H1 (cell line): ENCODE measurements around the gene SLC26A6. TPM values are rescaled to one million over a fixed set of nuclear protein-coding genes. Genes with fewer than 3 reads are reported as not detected.

Source experiments
- CTCF ChIA-PET: fragments of 300-600 bp; sonication (Branson Sonifier 250); formaldehyde crosslinking; loops from one replicate; lab custom pipeline; 2021; ENCODE audit not compliant: partially characterized antibody; lab: Charles Lee
- POLR2A ChIA-PET: fragments of 300-600 bp; sonication (Branson Sonifier 250); formaldehyde crosslinking; loops from one replicate; lab custom pipeline; 2021; ENCODE audit warnings: inconsistent platforms; ENCODE audit not compliant: partially characterized antibody; lab: Charles Lee
- DNase-seq, 2 experiments: peaks; one replicate each; pipeline versions ENCODE4 v3.0.0 to v3.0.0-alpha.2; 2010 to 2022; ENCODE audit warnings: low spot score in 2 of 2, low read depth in 1 of 2, mixed read lengths in 1 of 2
- FAIRE-seq: peaks from 2 replicates; lab custom pipeline; 2011; peaks lifted over from hg19 to GRCh38; lab: Jason Lieb, UNC
- H2AFZ ChIP-seq: 2 replicates; pipeline ENCODE4 v1.8.1; 2012; ENCODE audit warnings: low read length, inconsistent platforms
- H2AK5ac ChIP-seq: 2 replicates; pipeline ENCODE4 v1.6.1; 2013; ENCODE audit warnings: low read depth, low read length
- H2BK120ac ChIP-seq: replicated peaks from 2 replicates; pipeline ENCODE3; 2013; ENCODE audit warnings: low read depth, low read length, inconsistent platforms
- H2BK12ac ChIP-seq: 2 replicates; pipeline ENCODE4 v1.6.1; 2013; ENCODE audit warnings: low read depth, low read length
- H2BK15ac ChIP-seq: 2 replicates; pipeline ENCODE4 v1.6.1; 2013; ENCODE audit warnings: low read length
- H2BK20ac ChIP-seq: 2 replicates; pipeline ENCODE4 v1.6.1; 2013; ENCODE audit warnings: low read length
- H2BK5ac ChIP-seq: 2 replicates; pipeline ENCODE4 v1.6.1; 2013; ENCODE audit warnings: low read depth, low read length
- H3K14ac ChIP-seq: 2 replicates; pipeline ENCODE4 v1.6.1; 2013; ENCODE audit warnings: inconsistent platforms; ENCODE audit not compliant: insufficient read length
- H3K18ac ChIP-seq: 2 replicates; pipeline ENCODE4 v1.6.1; 2013; ENCODE audit warnings: low read length; ENCODE audit errors: extremely low read depth
- H3K23ac ChIP-seq: 2 replicates; pipeline ENCODE4 v1.6.1; 2013; ENCODE audit warnings: inconsistent platforms; ENCODE audit not compliant: insufficient read length
- H3K23me2 ChIP-seq: 2 replicates; pipeline ENCODE4 v1.6.1; 2013; ENCODE audit warnings: low read depth, low read length
- H3K27ac ChIP-seq: 2 replicates; pipeline ENCODE4 v1.6.1; 2011; ENCODE audit warnings: low read depth, low read length, inconsistent platforms
- H3K27me3 ChIP-seq, 4 experiments: replicated peaks in 1 of 4; 1 replicate in 1 of 4; 2 replicates in 3 of 4; pipeline versions ENCODE4 v1.6.1 to v1.8.1; 2011 to 2013; ENCODE audit warnings: low read length in 3 of 4, mild to moderate bottlenecking in 3 of 4, inconsistent platforms in 2 of 4, mixed read lengths in 2 of 4, moderate library complexity in 1 of 4; ENCODE audit not compliant: control insufficient read depth in 3 of 4, insufficient read depth in 3 of 4; ENCODE audit errors: extremely low read depth in 1 of 4
- H3K36me3 ChIP-seq, 4 experiments: 2 replicates each; pipeline versions ENCODE4 v1.6.1 to v1.8.1; 2011 to 2013; ENCODE audit warnings: mild to moderate bottlenecking in 4 of 4, low read length in 3 of 4, moderate library complexity in 2 of 4, control low read depth in 1 of 4, inconsistent platforms in 1 of 4; ENCODE audit not compliant: insufficient read depth in 4 of 4, control insufficient read depth in 2 of 4
- H3K4ac ChIP-seq: replicated peaks from 2 replicates; pipeline ENCODE3; 2013; ENCODE audit warnings: low read length, low read depth, mixed read lengths, inconsistent platforms; ENCODE audit not compliant: insufficient read length
- H3K4me1 ChIP-seq, 4 experiments: replicated peaks in 1 of 4; 1 replicate in 1 of 4; 2 replicates in 3 of 4; pipeline versions ENCODE4 v1.6.1 to v1.8.1; 2011 to 2013; ENCODE audit warnings: low read length in 3 of 4, inconsistent platforms in 2 of 4, mixed read lengths in 1 of 4; ENCODE audit not compliant: insufficient read depth in 4 of 4, control insufficient read depth in 3 of 4
- H3K4me2 ChIP-seq, 2 experiments: 2 replicates each; pipeline versions ENCODE4 v1.6.1 to v1.8.1; 2011 to 2013; ENCODE audit warnings: low read depth in 2 of 2, low read length in 2 of 2, control low read depth in 1 of 2, inconsistent platforms in 1 of 2, mild to moderate bottlenecking in 1 of 2; ENCODE audit not compliant: insufficient read depth in 1 of 2
- H3K4me3 ChIP-seq, 4 experiments: fragments of 200-600, 300-600 bp in 1 of 4; sonication (generic), shearing (Covaris generic), sonication (Bioruptor Twin) in 1 of 4; 2 replicates each; pipeline versions ENCODE4 v1.5.1 to v1.8.1; 2011 to 2016; ENCODE audit warnings: low read length in 4 of 4, low read depth in 3 of 4, control low read depth in 2 of 4, inconsistent platforms in 2 of 4, mild to moderate bottlenecking in 2 of 4, mixed read lengths in 1 of 4, moderate library complexity in 1 of 4; ENCODE audit not compliant: insufficient read depth in 2 of 4; ENCODE audit errors: extremely low read depth in 1 of 4
- H3K56ac ChIP-seq: replicated peaks from 2 replicates; pipeline ENCODE3; 2013; ENCODE audit warnings: low read depth, mild to moderate bottlenecking, mixed read lengths, low read length, inconsistent platforms; ENCODE audit not compliant: insufficient read length
- H3K79me1 ChIP-seq: 2 replicates; pipeline ENCODE4 v1.6.1; 2013; ENCODE audit warnings: low read depth, low read length, control low read depth
- H3K79me2 ChIP-seq, 2 experiments: 2 replicates each; pipeline versions ENCODE4 v1.6.1 to v1.8.1; 2012 to 2013; ENCODE audit warnings: low read length in 2 of 2, mild to moderate bottlenecking in 2 of 2, inconsistent platforms in 1 of 2; ENCODE audit not compliant: insufficient read depth in 2 of 2, control insufficient read depth in 1 of 2
- H3K9ac ChIP-seq, 4 experiments: replicated peaks in 1 of 4; 1 replicate in 1 of 4; 2 replicates in 3 of 4; pipeline versions ENCODE4 v1.6.1 to v1.8.1; 2011 to 2013; ENCODE audit warnings: low read depth in 3 of 4, low read length in 3 of 4, control low read depth in 2 of 4, mild to moderate bottlenecking in 2 of 4, moderate library complexity in 2 of 4, inconsistent platforms in 1 of 4; ENCODE audit errors: extremely low read depth in 1 of 4
- H3K9me3 ChIP-seq, 2 experiments: 2 replicates each; pipeline versions ENCODE4 v1.6.1 to v1.8.1; 2012 to 2013; ENCODE audit warnings: mild to moderate bottlenecking in 2 of 2, moderate library complexity in 2 of 2, control low read depth in 1 of 2, inconsistent platforms in 1 of 2, low read depth in 1 of 2, low read length in 1 of 2, mixed read lengths in 1 of 2; ENCODE audit not compliant: insufficient read depth in 2 of 2
- H4K20me1 ChIP-seq, 2 experiments: replicated peaks in 1 of 2; 2 replicates each; pipeline versions ENCODE3 to v1.8.1; 2011 to 2013; ENCODE audit warnings: inconsistent platforms in 2 of 2, low read length in 2 of 2, mild to moderate bottlenecking in 1 of 2; ENCODE audit not compliant: insufficient read depth in 2 of 2, control insufficient read depth in 1 of 2
- H4K5ac ChIP-seq: 2 replicates; pipeline ENCODE4 v1.6.1; 2013; ENCODE audit warnings: low read length, low read depth, mixed read lengths, inconsistent platforms; ENCODE audit not compliant: insufficient read length
- H4K8ac ChIP-seq: 2 replicates; pipeline ENCODE4 v1.8.0; 2013; ENCODE audit warnings: mild to moderate bottlenecking, moderate library complexity, low read length, inconsistent platforms; ENCODE audit not compliant: insufficient read depth; ENCODE audit errors: extremely low read depth
- H4K91ac ChIP-seq: replicated peaks from 2 replicates; pipeline ENCODE3; 2013; ENCODE audit warnings: low read length, mixed read lengths, inconsistent platforms; ENCODE audit not compliant: insufficient read length
- GABPA ChIP-seq: IDR thresholded peaks from 2 replicates; pipeline ENCODE4 v1.6.1; 2011; ENCODE audit warnings: mild to moderate bottlenecking, low read length, moderate library complexity, borderline replicate concordance; ENCODE audit not compliant: insufficient read depth
- JUN ChIP-seq: IDR thresholded peaks from 2 replicates; pipeline ENCODE4 v1.6.1; 2011; ENCODE audit warnings: low read depth, mild to moderate bottlenecking, improper control_type of control experiment, low read length
- MAFK ChIP-seq: IDR thresholded peaks from 2 replicates; pipeline ENCODE4 v1.6.1; 2012; ENCODE audit warnings: low read depth, mild to moderate bottlenecking, improper control_type of control experiment, low read length
- POU5F1 ChIP-seq: IDR thresholded peaks from 2 replicates; pipeline ENCODE4 v1.6.1; 2011; ENCODE audit warnings: low read depth, mild to moderate bottlenecking, low read length, moderate library complexity
- RNF2 ChIP-seq: fragments of 200-900, 300-1000 bp; sonication (generic); IDR thresholded peaks from 2 replicates; pipeline ENCODE4 v1.7.1; 2016; ENCODE audit warnings: borderline replicate concordance, low read depth, mild to moderate bottlenecking, antibody characterized with exemption, low read length; ENCODE audit not compliant: poor library complexity, severe bottlenecking; ENCODE audit errors: missing control alignments
- SIRT6 ChIP-seq: IDR thresholded peaks from one replicate; pipeline ENCODE4 v1.7.1; 2012; ENCODE audit warnings: low read length, inconsistent platforms
- SP2 ChIP-seq: IDR thresholded peaks from 2 replicates; pipeline ENCODE4 v1.6.1; 2012; ENCODE audit warnings: mild to moderate bottlenecking, low read length, inconsistent platforms
- SRF ChIP-seq: IDR thresholded peaks from 2 replicates; pipeline ENCODE4 v1.6.1; 2011; ENCODE audit warnings: mild to moderate bottlenecking, low read depth, low read length, moderate library complexity
- SUZ12 ChIP-seq: fragments of 200-600 bp; sonication (generic); IDR thresholded peaks from 2 replicates; pipeline ENCODE4 v1.6.1; 2012; ENCODE audit warnings: mild to moderate bottlenecking, inconsistent platforms, low read length, moderate library complexity, mixed read lengths
- TAF1 ChIP-seq: IDR thresholded peaks from 2 replicates; pipeline ENCODE4 v1.6.1; 2011; ENCODE audit warnings: mild to moderate bottlenecking, low read depth, low read length
- YY1 ChIP-seq: IDR thresholded peaks from 2 replicates; pipeline ENCODE4 v1.6.1; 2011; ENCODE audit warnings: low read depth, mild to moderate bottlenecking, low read length
- WGBS, 2 experiments: shearing (Covaris generic) in 1 of 2; methylation state at CpG; one replicate each; pipeline versions ENCODE4 v1.1.6 to v1.1.7; 2013 to 2015; ENCODE audit warnings: low lambda C conversion rate in 2 of 2, mixed read lengths in 2 of 2, inconsistent platforms in 1 of 2, low coverage in 1 of 2, missing lambda C conversion rate in 1 of 2; ENCODE audit not compliant: insufficient replicate concordance in 2 of 2, insufficient coverage in 1 of 2, insufficient read length in 1 of 2; ENCODE audit errors: extremely low coverage in 1 of 2, missing lambda C conversion rate in 1 of 2; 5-methylcytosine and 5-hydroxymethylcytosine counted together
- polyA plus RNA-seq, 7 experiments: library from polyadenylated mRNA; depleted of rRNA in 3 of 7; stranded (reverse) in 5 of 7; unstranded in 2 of 7; fragments of >200 nt in 5 of 7; fragments of 200-250 nt in 2 of 7; gene quantifications; 1 replicate in 5 of 7; 2 replicates in 1 of 7; 4 replicates in 1 of 7; pipeline versions ENCODE4 v1.2.1 to v1.2.3, GENCODE V29; 2011 to 2013; ENCODE audit warnings: missing spikeins in 2 of 7, mixed read lengths in 2 of 7
- total RNA-seq: library from RNA; stranded (reverse); fragmentation: NEBNext Ultra II Directional; extraction: Animal tissue kit (Norgen Biotek cat#: 25700); gene quantifications from 2 replicates; pipeline ENCODE4 v1.2.1, GENCODE V29; 2021
- TF ChIP-seq, protein P1 (sequence below): IDR thresholded peaks from 2 replicates; pipeline ENCODE4 v1.6.1; 2012; ENCODE audit warnings: inconsistent platforms
- TF ChIP-seq, protein P2 (sequence below): IDR thresholded peaks from 2 replicates; pipeline ENCODE4 v1.6.1; 2011; ENCODE audit warnings: low read depth, mild to moderate bottlenecking, low read length; ENCODE audit not compliant: insufficient read depth

The SLC26A6 gene
- total and polyA plus RNA-seq, 2 of the 8 experiments (the other 6 are each of a cell fraction or from before 2014, with no cell fraction given), result 50.4 to 58.0 TPM

DNA sequence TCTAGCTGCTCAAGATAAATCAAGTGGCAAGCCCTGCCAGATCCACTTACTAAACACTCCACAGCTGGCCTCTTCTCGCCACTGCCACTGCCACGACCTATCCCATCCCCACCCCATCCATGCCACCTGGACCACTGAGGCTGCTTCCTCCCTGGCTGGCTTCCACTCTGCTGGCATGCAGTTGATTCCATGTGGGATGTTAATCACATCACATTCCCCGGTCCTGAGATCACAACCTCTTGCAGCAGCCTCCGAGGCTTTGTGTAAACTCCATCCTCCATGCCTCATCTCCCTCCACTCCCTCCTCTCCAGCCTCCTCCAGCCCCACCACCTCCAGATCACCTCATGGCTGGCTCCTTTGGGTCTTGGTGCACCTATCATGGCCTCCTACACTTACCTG is 42.8 kb upstream of the SLC26A6 start:
- 0 out of 2 replicates have a peak, but pooled peaks cover 1% of the 10 kb centered on the region for H3K79me1 ChIP-seq
- H3K9me3 ChIP-seq, result no peaks in the 10 kb centered on the region
- H2BK120ac ChIP-seq, result no peak overlapping the region
- H3K27me3 ChIP-seq, result no peaks in the 10 kb centered on the region
- no peaks in the 10 kb centered on the region for H3K4me1 ChIP-seq
- no peak overlapping the region for H3K4me2 ChIP-seq
- ChIA-PET CTCF (interaction anchor here (1.7 kb wide), 1 partner anchor 13 kb away, joined by 4 read pairs; no protein-coding TSS in a partner anchor), POLR2A (interaction anchor here (1.0 to 15.0 kb wide), 2 partner anchors 12 to 79 kb away, joined by 3 to 175 read pairs; partner anchors contain the start of gene CELSR3)
- no peak overlapping the region for H3K56ac ChIP-seq
- no peak overlapping the region for H2AK5ac ChIP-seq
- no peak overlapping the region for H4K91ac ChIP-seq
- H2BK12ac ChIP-seq, result no peak overlapping the region
- H2BK20ac ChIP-seq, result no peak overlapping the region
- FAIRE-seq (no peak), DNase-seq (no peak)
- no peak overlapping the region for H2BK15ac ChIP-seq
- H3K14ac ChIP-seq, result no peak overlapping the region
- H3K36me3 ChIP-seq, result peaks cover 32 to 67% (median 49%) of the 10 kb centered on the region in 4 experiments
- H4K5ac ChIP-seq, result no peak overlapping the region
- 92% methylated on average over 4 of the region's 4 CpGs; no CpG with 5 or more reads in 1 of the 2 experiments for WGBS, 2 experiments
- no peak overlapping the region for H3K27ac ChIP-seq
- H3K23ac ChIP-seq, result no peak overlapping the region
- no peak overlapping the region for H2AFZ ChIP-seq
- H3K9ac ChIP-seq, result no peak overlapping the region
- H2BK5ac ChIP-seq, result no peak overlapping the region
- H3K79me2 ChIP-seq, result 0 out of 4 replicates have a peak, but pooled peaks cover 0 to 1% of the 10 kb centered on the region in 2 experiments
- no peak overlapping the region for H4K8ac ChIP-seq
- no peak overlapping the region for H3K4me3 ChIP-seq
- H3K23me2 ChIP-seq, result no peaks in the 10 kb centered on the region
- no peak overlapping the region for H3K18ac ChIP-seq
- peaks cover 0 to 20% of the 10 kb centered on the region in 2 experiments for H4K20me1 ChIP-seq
- no peak overlapping the region for H3K4ac ChIP-seq
- no peak for TF ChIP-seq MAFK
- no peak for TF ChIP-seq RNF2
- TF ChIP-seq GABPA, result no peak
- TF ChIP-seq TAF1, result no peak
- no peak for TF ChIP-seq SUZ12
- no peak for TF ChIP-seq JUN
- TF ChIP-seq SIRT6, result no peak
- no peak for TF ChIP-seq YY1
- no peak for TF ChIP-seq SRF
- TF ChIP-seq POU5F1, result no peak
- TF ChIP-seq, protein P1, sequence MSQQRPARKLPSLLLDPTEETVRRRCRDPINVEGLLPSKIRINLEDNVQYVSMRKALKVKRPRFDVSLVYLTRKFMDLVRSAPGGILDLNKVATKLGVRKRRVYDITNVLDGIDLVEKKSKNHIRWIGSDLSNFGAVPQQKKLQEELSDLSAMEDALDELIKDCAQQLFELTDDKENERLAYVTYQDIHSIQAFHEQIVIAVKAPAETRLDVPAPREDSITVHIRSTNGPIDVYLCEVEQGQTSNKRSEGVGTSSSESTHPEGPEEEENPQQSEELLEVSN, result no peak
- TF ChIP-seq, protein P2, sequence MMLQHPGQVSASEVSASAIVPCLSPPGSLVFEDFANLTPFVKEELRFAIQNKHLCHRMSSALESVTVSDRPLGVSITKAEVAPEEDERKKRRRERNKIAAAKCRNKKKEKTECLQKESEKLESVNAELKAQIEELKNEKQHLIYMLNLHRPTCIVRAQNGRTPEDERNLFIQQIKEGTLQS, result no peak
- TF ChIP-seq SP2, result no peak
